ENCODE data around the gene CCDC127.

Gene CCDC127

DNA sequence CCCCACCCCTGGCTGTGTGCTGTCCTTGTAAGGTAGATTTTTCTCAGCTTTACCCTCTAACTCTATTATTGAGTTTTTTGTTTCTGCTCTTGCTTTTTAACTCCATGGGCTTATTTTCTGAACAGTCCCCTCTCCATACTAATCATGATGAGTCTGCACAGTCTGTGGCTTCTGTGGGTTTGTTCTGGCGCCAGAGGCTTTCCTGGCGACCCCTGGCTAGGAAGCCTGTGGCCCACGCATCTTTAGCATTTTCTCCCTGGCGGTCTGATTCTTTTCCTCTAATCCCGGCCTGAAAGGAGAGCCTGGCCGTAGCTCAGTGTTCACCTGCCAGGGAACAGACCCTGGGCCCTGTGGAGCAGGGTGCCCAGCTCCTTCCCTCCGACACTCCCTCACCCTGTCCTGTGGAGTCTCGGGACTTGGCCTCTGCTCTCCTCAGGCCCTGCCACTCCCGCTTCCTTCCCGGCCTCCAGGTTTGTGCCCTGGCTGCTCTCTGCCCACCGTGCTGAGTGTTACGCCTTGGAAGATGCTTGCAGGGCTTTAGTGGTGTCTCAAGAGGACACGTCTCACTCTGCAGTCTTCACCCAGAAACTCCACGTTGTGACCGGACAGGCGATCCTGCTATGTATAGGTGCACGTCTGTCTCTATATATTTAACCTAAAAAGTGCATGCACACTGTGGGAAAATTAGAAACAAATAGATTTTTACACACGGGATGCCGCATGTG is 58.3 kb downstream of the CCDC127 start:
- no peak for DNase-seq (ENCODE audit: low read depth in 2 of 2)

DNA sequence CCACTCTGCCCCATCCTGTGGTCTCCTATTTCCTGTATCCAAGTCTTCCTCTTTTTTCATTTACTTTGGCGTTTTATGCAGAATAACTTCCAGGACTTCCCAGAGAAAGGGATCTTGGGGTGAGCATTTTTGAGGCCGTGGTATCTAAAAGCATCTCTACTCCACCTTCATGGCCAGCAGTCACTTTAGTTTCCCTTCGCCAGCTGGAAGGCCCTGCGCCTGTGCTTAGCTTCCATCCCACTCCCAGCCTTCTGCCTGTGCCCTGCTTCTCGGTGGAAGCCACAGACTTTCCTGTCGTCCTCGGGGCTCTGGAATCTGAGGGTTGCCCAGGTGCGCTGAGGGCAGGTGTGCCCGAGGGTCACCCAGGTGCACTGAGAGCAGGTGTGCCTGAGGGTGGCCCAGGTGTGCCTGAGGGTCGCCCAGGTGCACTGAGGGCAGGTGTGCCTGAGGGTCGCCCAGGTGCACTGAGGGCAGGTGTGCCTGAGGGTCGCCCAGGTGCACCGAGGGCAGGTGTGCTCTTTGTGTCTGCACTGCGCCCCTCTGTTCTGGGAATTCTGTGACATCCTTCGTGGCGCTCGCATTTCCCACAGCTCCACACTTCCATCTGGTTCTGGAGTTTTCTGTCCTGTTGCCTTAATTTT is 59.0 kb downstream of the CCDC127 start:
- no peak for DNase-seq (ENCODE audit: low read depth in 2 of 2)

DNA sequence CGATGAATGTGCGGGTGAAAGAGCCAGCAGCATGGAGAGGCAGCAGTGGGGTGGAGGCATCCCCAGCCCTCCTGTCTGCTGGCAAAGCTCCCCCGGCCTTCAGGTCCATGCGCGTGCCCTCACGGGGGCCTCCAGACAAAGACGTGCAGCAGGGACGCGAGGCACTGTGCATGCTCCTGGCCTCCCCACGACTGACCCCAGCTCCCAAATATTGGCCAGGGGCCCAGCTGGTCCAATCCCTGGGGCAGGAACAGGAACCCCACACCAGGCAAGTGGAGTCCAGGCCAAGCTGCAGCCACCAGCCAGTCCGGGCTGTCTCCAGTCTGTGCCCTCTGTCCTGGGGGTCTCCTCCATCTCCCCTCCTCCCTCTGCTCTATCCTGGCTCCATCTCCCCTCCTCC is 60.2 kb downstream of the CCDC127 start:
- DNase-seq (ENCODE audit: low read depth in 2 of 2): no peak

DNA sequence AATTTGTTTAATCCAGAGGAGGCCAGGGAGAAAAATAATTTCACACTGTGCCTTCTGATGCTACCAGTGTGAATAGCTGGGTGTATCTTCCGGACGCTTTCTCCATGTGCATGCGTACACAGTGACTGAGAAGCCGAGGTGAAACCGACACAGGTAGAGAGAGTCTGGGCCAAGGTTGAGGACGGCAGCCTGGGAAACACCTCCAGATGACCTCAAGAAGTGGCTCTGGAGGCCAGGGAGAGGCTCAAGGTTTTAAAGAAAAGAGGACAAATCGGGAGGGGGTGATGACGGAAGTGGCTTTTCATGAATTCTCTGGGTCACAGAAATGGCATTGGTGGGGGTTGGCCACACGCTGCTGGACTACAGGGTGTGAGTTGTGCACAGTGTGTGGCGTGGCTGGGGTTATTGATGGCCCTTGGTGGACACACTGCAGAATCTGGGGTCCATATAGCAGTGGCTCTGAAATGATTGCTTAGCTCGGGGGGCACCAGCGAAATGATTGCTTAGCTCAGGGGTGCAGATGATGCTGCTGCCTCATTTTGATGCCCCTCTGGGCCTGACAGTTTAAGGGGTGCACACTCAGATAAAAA is 60.7 kb downstream of the CCDC127 start:
- DNase-seq (ENCODE audit: low read depth in 2 of 2): no peak

DNA sequence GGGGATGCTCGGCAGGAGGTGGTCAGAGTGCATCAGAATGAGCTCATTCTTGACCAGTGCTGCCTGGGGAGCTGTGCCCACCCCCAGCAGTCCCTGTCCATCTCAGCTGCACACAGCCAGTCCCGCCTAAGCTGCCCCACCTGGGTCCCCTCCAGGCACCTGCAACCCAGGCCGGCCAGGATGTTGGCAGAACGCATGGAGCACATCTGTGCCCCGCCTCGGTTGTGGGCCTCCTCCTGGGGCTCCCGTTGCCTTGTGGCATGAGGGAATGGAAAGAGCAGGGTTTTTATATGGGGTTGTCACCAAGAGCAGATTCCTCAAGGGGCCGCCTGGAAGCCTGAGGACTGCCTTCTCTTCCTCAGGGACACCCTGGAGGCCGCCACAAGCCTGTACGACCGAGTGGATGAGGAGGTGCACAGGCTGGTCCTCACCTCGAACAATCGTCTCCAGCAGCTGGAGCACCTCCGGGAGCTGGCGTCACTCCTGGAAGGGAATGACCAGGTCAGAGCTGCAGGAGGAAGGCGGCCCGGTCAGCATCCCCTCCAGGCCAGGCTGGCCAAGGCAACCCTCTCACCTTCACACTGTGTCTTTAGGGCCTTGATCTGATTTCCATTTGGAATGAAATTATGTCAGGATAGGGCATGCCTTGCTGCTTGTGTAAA is 61.4 kb downstream of the CCDC127 start:
- no peak for DNase-seq (ENCODE audit: low read depth in 2 of 2)

DNA sequence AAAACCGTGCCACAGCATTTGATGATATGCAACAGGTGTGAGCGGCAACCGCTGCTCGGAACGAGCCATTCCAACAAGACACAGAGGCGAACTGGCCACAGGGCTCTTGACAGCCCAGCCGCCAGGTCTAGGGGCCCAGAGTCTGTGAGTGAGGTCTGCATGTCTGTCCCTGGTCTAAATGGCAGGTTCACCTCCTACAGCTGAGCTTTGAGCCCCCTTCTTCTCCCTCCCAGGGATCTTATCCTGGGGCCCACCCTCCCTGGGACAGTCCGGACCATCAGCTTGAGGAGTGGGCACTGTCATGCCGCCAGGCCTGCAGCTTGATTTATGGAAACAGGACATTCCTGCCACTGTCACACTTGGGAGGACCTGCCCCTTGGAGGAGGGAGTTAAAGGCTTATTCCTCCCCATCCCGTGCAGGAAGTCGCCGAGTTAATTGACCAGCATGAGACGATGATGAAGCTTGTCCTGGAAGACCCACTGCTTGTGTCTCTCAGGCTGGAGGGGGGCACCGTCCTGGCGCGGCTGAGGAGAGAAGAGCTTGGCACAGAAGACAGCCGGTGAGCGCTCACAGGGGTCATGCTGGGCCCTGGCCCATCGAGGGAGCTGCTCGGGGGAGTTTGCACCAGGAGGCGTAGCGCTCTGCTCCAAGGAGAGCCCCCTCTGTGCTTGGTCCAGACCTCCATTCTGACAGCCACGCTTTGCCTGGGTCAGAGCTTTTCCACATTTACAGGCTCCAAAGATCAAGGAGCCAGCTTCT is 62.1 kb downstream of the CCDC127 start:
- DNase-seq (ENCODE audit: low read depth in 2 of 2): no peak

DNA sequence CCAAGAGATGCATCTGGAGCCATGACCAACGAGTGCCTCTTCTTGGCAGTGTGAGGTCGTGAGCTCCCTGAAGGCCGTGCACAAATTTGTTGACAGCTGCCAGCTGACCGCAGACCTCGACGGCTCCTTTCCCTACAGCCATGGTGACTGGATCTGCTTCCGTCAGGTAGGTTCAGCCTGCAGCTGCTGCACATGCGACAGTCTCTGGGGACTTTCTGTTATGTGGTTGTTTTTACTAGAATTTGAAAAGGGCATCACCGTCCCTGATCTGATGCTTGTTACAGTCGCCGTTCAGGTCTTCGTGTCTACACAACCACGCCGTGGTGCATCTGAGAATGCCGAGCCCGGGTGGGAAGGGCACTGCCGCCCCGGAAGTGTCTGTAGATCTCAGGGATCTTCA is 63.1 kb downstream of the CCDC127 start:
- DNase-seq (ENCODE audit: low read depth in 2 of 2): no peak

DNA sequence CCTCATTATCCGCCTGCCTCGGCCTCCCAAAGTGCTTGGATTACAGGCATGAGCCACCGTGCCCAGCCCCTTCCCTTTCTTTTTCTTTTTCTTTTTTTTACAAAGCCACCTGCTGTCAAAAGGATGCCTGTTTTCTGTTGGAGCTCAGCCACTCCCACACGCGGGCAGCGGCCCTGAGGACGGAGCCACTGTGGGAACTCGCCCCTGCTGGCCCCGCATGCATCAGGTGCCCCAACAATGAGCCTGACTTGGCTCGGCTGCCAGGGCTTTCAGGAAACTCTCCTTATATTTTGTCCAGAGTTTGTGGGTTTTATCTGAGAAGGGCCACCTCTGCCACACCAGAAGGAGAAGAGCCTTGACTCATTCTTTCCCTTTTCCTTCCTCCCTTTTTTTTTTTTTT is 63.7 kb downstream of the CCDC127 start:
- DNase-seq (ENCODE audit: low read depth in 2 of 2): no peak

DNA sequence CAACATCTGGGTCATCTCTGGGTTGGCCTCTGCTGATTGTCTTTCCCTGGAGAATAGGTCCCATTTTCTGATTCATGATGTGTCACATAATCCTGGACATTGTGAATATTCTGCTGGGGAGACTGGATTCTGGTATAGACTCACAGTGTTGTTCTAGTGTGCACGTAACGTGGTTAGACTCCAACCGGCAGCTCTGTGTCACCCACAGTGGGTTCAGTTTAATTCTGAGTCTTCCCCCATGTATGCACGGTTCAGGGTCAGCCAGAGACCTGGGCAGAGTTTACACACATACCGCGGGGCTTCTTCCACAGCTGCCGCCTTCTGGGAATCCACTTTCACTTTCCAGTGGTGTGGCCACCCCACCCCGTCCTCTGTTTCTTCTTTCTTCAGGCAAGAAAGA is 64.7 kb downstream of the CCDC127 start:
- no peak for DNase-seq (ENCODE audit: low read depth in 2 of 2)

DNA sequence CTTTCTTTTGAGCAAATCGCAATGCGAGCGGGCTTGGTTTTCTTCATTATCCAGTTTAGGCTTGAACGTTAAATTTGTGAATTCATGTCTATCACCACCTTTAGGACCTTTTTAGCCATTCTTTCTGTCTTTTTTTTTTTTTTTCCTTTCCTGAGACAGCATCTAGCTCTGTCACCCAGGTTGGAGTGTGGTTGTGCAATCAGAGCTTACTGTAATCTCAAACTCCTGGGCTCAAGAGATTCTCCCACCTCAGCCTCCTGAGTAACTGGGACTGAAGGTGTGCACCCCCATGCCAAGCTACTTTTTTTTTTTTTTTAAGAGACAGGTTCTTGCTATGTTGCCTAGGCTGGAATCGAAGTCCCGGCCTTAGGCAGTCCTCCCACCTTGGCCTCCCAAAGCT is 65.9 kb downstream of the CCDC127 start:
- DNase-seq (ENCODE audit: low read depth in 2 of 2): no peak

DNA sequence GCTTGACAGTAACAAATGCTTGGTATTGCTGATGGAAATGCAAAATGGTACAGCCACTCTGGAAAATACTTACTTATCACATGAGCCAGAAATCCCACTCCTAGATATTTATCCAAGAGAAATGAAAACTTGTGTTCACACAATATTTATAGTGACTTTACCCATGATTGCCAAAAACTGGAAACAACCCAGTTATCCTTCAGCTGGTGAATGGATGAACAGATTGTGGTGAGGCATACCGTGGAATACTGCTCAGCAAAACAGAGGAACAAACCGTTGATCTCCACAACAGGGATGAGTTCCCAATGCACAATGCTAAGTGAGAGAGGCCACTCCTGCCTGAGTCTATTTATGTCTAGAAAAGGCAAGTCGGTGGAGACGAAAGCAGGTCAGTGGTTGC is 67.2 kb downstream of the CCDC127 start:
- DNase-seq (ENCODE audit: low read depth in 2 of 2): no peak

DNA sequence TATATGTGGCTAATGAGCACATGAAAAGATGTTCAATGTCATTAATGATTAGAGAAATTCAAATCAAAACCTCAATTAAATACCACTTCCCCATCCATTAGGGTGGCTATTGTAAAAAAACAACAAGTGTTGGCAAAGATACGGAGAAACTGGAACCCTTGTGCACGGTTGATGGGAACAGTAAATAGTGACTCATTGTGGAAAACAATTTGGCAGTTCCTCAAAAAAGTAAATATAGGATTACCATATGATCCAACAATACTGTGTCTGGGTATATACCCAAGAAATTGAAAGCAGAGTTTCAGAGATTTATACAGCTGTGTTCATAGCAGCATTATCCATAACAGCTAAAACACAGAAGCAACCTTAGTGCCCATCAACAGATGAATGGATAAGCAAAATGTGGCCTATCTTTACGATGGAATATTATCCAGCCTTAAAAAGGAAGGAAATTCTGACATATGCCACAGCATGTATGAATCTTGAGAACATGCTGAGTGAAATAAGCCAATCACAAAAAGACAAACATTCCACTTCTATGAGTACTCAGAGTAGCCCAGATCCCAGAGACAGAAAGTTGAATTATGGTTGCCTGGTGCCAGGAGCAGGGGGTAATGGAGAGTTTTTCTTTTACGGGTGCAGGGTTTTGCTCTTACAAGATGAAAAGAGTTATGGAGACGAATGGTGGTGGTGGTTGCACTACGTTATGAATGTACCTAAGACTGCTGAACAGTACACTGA is 68.0 kb downstream of the CCDC127 start:
- DNase-seq (ENCODE audit: low read depth in 2 of 2): no peak

DNA sequence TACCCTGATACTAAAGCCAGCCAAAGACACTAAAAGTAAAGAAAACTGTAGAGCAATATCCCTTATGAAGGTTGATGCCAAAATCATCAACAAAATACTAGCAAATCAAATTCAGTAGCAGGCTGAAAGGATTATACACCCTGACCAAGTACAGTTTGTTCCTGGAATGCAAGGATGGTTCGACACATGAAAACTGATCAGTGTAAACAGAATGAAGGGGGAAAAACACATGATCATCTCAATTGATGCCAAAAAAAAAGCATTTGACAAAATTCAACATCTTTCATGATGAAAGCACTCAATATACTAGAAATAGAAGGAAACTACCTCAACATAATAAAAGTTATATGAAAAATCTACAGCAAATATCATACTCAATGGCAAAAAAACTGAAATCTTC is 70.2 kb downstream of the CCDC127 start:
- DNase-seq (ENCODE audit: low read depth in 2 of 2): no peak
